HG03575 (cell line): Measurements from ENCODE around the gene ASCC3.
"Not testable (repeated sequence)": the region's sequence is repeated elsewhere in the genome, so short reads cannot be mapped to it uniquely, and the experiment has no call there.

Experiments used
- ATAC-seq: cut with Tn5 transposase; IDR thresholded peaks from one replicate; pipeline ENCODE4 v1.9.1; 2021; ENCODE audit not compliant: unreplicated experiment, insufficient number of reproducible peaks, low FRiP score; ENCODE audit errors: extremely low read depth

Gene ASCC3

DNA sequence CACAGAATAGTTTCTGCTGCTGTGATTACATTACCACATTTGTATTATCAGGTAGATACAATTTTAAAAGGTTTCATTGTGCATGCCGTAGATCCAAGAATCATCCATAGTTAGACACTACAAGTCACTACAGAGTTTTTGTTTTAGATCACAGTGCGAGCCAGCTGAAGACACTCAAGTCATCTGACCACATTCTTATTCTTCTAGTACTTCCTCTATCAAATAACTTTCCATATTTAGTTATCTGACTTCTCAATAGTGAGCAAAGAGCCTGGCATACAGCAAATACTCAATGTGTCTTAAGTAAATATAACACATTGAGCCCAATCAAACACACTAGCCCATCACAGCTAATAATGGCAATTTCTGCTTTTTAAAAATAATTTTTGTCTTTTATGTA, 195.4 kb downstream of the ASCC3 start:
- no peak for ATAC-seq

DNA sequence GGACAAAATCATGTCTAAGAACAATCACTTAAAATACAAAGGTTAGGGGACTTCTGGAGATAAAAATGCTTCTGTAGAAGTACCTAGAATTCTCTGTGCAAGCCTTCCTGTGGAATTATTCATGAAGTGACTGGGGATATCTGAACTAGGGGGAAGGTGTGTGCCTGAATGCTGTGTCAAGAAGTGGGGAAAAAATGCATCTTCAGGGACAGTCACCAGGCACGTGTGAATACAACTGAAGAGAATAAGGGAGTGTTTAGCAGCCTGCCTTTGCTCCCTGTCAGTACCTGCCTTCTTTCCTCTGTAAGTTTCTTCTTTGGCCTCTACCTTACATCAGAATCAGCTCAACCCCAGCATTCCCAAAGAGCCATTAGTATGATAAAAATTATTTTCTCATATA, 201.0 kb downstream of the ASCC3 start:
- no peak for ATAC-seq

DNA sequence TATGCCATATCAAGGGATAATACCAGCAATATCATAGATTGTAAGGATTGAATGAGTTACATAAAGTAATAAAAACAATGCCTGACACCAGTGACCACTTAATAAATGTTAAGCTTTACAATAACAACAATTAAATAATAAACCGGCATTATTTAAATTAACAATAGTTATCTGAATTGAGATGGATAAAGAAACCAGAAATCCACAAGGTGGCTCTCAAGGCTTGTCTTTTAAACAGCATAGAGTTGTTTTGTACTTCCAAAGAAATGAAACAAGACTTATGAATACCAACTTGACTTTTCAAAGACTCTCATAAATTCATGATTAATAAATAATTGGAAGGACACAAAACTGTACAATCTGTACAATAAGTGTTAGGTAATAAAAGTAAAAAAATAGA, 203.1 kb downstream of the ASCC3 start:
- ATAC-seq, result no peak

DNA sequence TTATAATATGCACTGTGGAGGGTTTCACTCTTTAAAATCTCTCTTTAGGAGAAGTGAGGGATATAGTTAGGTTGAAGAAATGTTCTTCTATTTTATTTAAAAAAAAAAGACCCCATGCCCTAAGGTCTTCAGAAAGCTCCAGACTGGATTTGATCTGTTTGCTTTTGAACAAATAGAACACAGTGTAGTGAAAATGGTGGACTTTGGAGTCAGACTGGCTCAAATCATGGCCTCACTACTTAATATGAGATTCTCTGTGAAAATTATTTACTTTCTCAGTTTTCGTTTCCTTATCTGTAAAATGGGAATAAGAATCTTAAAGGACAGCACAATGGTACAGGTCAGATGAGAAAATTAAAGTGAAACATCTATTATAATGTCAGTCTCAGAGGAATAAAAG, 203.9 kb downstream of the ASCC3 start:
- ATAC-seq, result no peak

DNA sequence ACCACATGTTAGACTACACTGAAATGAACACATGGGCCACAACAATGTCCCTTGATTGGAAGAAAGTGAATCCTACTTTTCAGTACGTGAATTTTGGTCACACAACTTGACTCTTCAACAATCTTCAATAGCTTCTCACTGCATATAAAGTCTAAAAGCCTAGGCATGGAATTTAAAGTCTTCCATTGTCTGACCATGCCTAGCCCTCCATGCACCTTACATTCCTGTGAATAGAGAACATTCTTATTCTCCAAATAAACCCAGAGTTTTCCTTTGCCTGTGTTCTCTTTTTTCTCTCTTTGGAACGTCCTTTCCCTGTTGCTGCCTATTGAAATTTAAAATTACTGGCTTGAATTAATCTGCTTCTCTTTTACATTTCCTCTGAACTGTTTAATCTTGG, 207.5 kb downstream of the ASCC3 start:
- no peak for ATAC-seq

DNA sequence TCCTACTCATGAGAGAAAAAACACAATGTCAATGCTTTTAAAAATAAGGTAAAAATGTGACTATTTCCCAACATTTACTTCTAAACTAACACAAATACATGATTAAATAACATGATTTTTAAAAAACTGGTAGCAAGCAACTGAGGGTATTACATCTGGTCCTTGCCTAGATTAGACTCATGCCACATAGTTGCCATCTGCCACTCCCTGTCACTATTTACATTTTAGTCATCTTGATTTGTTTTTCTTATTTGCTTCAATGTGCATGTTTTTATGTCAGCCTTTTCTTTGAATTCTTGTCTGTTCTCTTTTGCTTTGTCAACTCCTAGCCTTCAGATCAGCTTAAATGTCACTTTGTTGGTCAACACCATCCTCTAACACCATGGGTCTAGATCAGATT, 209.4 kb downstream of the ASCC3 start:
- ATAC-seq, result no peak

DNA sequence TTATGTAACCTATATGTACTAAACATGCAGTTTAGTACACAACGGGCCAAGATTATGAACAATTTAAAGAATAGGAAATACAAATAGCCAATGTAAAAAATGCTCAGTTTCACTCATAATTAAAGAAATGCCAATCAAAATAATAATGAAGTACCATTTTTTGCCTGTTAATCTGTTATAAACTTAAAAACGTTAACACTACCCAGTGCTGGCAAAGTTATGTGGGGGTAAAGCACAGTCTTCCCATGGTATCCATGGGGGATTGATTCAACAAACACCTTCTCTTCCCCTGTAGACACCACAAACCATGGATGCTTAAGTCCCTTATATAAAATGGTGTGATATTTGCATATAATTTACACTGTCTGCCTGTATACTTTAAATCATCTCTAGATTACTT, 211.1 kb downstream of the ASCC3 start:
- no peak for ATAC-seq

DNA sequence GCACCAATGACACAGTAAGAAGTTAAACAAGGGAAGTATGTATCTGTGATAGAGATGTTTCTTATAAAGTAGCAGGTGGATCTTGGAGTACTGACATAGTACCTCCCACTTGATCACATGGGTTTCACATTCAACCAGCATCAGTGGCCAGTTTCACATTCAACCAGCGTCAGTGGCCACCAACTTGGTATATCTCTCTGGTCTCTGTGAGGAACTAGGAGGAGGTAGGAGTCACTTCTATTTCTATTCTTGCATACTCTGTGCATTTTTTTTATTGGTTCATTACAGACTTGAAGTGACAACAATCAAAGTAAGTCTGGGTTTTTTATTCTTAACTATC, 216.1 kb downstream of the ASCC3 start:
- ATAC-seq, result peak; percentile 94

DNA sequence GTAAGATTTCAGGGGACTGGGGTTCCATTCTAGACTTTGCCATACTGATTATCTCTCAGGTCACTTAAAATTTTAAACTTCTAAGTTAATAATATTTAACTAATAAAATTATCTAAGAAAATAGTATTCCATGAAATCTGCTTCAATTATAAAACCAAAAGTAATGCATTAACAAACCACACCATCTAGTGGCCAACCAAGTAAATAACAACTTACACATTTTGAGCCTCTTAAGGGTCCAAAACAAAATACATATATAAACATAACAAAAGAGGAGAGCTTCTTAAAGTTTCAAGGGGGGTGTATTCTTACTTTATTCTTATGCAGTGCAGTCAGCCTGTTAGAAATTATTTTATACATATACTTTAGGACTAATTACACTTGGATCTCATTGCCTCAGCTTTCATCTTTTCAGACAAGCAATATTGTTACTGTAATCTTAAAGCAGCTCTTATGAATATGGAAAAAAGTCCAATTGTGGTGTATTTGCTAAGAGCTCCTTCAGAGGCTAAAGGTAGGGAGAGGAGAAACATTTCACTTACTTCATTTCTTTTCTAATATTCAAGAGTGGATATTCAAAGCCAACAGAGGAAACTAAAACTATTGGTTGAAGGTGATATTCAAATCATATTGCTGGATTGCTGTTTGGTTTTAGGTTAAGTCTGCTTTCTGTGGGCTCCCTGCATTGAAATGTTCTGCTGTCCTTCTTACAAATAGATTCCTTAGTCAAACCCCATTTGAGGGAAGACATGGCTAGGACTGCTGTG, 216.7 kb downstream of the ASCC3 start:
- ATAC-seq, result peak; percentile 14

DNA sequence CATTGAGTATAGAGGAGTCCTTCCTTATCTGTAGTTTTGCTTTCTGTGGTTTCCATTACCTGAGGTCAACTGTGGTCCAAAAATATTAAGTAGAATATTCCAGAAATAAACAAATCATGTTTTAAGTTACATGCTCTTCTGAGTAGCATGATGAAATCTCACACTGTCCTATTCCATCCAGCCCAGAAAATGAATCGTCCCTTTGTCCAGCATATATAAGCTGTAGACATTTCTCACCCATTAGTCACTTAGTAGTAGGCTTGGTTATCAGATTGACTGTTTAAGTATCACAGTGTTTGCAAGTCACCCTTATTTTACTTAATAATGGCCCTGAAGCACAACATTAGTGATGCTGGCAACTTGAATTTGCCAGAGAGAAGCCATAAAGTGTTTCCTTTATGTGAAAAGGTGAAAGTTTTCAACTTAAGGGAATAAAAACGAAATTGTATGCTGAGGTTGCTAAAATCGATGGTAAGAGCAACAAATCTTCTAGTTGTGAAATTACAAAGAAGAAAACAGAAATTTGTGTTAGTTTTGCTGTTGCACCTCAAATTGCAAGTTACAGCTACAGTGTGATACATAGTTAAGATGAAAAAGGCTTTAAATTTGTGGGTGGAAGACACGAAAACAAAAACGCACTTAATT, 217.8 kb downstream of the ASCC3 start:
- no peak for ATAC-seq

DNA sequence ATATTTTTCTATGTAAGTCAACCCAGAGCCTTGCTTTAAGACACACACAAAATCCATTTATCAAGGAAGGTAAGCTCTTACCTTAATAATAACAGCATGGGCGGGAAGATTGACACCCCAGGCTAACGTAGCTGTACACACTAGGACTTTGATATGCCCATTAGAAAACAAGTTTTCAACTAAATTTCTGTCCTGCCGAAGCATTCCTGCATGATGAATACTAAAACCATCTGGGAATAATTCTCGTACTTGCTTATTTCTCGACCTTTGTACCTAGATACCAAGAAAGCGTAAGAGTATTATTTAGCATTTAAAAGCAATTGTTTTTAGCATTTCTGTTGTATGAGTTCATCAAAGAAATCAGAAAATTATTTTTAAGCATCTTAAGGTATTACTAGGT, 218.9 kb downstream of the ASCC3 start:
- no peak for ATAC-seq

DNA sequence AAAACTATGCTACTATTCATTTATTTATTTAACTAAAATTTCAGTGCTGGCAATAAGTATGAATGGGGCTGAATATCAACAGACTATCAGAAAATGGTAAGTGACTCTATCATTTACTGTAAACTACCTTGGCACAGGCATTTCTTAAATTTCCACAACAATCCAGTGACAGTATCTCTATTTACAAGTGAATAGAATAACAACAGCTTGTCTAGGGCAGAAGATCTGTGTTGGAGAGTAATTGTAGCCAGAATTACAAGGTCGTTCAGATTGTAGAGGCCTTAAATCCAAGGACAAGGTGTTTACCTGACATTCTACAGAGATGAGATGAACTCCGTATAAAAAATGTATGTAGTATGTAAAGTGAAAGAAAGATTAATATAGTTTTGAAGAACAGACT, 222.6 kb downstream of the ASCC3 start:
- no peak for ATAC-seq

DNA sequence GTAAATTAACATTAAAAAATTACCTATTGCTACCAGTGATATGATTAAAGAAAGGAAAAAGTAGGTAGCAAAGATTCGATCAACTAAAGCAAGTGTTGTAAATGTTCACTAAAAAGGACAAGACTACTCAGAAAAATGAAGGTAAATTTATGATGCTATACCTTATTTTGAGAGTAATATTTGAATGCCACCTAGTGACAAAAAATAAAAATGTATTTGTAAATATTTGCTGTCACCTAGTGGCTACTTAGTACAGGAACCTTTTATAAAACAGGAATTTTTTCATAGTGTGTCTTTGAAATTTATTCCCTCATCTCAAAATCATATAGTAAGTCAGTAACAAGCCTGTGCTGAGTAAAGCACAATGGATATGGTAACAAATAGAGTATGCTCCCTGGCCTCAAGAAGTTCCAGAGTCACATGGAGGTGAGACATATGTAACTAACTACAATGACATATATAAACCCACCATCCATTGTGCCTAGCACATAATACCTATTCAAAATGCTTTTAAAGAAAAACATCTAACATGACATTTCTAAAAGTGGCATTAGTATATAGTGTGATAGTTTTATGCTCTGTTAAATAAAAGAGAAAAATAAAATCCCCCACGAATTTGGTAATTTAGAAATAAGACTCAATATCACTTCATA, 223.3 kb downstream of the ASCC3 start:
- peak; percentile 55 for ATAC-seq

DNA sequence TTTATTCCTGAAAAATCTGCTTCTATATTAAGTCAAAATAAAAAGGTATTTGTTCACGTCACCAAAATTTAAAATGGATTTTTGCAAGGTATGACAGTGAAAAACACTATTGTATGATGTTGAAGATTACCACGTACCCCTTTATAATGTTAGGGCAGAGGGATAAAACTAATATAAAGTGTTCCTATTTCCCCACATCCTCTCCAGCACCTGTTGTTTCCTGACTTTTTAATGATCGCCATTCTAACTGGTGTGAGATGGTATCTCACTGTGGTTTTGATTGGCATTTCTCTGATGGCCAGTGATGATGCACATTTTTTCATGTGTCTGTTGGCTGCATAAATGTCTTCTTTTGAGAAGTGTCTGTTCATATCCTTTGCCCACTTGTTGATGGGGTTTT, 240.0 kb downstream of the ASCC3 start:
- ATAC-seq, result not testable (repeated sequence)

DNA sequence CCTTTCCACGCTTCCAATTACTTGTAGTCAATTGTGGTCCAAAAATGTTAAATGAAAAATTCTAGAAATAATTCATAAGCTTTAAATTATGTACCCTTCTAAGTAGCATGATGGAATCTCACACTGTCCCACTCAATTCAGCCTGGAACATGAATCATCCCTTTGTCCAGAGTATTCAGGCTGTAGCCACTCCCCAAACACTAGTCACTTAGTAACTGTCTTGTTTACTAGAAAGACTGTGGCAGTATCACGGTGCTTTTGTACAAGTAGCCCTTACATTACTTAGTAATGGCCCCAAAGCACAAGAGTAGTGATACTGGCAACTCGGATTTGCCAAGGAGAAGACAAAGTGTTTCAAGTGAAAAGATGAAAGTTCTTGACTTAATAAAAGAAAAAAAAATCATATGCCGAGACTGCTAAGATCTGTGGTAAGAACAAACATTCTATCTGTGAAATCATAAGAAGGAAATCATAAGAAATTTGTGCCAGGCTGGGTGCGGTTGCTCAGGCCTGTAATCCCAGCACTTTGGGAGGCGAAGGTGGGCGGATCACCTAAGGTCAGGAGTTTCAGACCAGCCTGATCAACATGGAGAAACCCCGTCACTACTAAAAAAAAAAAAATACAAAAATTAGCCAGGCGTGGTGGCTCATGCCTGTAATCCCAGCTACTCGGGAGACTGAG, 247.9 kb downstream of the ASCC3 start:
- ATAC-seq, result no peak

DNA sequence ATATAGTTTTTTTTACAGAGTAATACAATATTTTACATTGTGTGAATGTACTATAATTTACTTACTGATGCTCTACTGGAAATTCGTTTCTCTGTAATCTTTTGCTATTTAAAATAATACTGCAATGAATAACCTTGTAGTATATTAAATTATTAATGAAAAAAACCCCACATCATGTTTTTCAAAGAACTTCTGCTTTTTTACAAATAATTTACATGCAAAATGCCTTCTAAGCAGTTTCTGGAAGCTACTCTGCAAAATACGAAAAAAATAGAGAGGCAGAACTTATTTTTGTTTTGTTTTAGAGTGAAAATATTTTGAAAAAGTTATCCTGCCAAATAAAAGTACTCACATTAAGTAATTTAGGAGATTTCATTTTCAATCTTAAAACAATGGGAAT, 250.6 kb downstream of the ASCC3 start:
- ATAC-seq, result no peak

DNA sequence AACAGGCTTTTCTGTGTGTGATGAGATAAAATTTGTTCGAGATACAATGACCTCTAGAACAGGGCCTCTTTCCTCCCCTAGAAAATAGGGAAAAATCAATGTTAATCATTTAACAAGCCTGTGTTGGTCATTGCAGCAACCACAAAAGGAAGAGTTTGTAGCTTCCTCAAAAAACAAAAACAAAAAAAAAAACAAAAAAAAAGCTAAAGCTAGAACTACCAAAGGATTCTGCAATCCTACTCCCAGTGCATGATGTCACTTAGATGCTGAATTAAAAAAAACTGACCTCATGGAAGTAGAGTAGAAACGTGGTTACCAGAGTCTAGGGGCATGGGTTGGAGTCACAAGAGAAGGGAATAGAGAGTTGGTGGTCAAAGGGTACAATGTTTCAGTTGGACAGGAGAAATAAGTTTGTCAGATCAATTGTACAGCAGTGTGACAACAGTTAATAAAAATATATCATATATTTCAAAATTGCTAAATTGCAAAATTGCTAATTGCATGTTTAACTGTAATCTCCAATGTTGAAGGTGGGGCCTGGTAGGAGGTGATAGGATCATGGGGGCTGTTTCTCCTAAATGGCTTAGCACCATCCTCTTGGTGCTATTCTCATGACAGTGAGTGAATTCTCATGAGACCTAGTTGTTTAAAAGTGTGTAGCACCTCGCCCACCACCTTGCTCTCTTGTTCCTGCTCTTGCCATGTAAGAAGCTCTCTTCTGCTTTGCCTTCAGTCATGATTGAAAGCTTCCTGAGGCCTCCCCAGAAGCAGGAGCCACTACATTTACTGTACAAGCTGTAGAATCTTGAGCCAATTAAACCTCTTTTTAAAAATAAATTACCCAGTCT, 253.0 kb downstream of the ASCC3 start:
- no peak for ATAC-seq

DNA sequence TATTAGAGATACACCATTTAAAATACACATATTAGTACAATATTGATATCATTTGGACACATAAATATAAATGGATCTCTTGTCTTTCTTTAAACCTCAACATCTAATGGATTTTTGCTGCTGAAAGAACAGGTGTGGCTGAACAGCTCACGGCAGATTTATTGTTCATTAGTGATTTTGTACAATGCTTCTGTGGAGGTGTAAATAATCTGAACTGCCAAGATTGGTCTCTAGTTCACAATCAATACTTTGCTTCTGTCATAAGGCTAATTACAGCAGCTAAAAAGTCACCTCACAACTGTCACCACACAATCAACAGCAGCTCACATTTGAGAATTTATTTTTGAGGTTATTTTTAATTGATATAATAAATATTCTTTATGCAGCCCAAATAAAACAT, 254.4 kb downstream of the ASCC3 start:
- ATAC-seq, result no peak
